Measurements from ENCODE around the gene KLHL17. TPM values are rescaled to one million over a fixed set of nuclear protein-coding genes. Genes with fewer than 3 reads are reported as not detected.
A peak's percentile ranks its signal among the peaks of the same experiment; 100 is the strongest.
"Not testable (repeated sequence)": the region's sequence is repeated elsewhere in the genome, so short reads cannot be mapped to it uniquely, and the experiment has no call there.

KLHL17 gene
- total RNA-seq, 1 donor from 2014 or later: 10.6 TPM

DNA sequence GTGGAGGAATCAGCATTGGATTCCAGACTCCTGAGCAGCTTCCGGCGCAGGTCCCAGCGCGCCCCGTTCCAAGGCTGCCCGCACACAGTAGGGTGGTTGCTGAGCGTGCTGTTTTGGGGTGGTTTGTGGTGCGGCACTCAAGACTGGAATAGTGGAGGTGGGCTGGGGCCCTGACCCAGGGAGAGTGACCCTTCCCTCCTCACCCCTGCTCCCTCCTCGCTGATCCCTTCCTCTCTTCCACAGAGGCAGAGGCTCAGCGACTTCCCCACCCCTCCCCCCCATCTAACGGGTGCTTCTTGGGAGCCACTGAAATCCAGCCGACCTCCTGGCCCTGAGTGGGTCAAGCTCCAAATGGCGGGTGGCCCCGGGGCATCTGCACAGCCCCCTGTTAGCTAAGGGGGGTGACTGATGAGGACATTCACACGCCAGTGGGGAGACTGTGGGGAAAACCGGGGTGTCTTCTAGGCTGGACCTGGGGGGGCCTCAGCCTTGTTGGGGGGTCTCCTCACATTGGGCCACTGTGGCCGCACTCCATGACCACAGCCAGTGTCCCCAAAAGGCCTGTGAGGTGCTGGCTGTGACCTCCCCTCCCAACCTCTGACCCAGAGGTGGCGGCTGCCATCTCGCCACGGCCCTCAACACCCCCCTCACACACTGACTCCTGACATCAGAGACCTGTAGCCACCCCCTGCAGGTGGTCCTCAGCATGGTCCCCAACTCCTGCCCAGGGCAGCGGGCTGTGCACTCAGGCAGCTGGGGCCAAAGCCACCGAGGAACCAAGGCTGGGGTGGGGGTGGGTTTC is 43.4 kb downstream of the KLHL17 start:
- ATAC-seq (no peak), DNase-seq (ENCODE audit: low spot score) (no peak)
- intact Hi-C loops (cut with DNase I): no loop called here

DNA sequence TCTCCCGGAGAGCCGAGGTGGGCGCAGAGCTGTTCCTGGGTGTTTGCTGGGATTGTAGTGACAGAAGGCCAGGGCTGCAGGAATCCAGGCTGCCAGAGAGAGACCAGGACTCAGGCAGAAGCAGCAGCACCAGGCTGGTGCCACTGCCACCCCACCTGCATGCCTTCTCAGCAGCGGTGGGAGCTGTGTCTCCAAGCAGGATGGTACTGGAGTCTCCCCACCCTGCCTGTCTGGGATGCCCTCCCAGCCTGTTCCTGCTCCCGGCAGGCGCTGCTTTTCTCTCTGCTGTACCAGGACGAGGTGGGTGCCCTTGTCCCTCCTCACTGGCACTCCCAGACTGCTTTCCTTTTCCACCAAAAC is 44.0 kb downstream of the KLHL17 start:
- DNase-seq (ENCODE audit: low spot score) (no peak), ATAC-seq (no peak)

DNA sequence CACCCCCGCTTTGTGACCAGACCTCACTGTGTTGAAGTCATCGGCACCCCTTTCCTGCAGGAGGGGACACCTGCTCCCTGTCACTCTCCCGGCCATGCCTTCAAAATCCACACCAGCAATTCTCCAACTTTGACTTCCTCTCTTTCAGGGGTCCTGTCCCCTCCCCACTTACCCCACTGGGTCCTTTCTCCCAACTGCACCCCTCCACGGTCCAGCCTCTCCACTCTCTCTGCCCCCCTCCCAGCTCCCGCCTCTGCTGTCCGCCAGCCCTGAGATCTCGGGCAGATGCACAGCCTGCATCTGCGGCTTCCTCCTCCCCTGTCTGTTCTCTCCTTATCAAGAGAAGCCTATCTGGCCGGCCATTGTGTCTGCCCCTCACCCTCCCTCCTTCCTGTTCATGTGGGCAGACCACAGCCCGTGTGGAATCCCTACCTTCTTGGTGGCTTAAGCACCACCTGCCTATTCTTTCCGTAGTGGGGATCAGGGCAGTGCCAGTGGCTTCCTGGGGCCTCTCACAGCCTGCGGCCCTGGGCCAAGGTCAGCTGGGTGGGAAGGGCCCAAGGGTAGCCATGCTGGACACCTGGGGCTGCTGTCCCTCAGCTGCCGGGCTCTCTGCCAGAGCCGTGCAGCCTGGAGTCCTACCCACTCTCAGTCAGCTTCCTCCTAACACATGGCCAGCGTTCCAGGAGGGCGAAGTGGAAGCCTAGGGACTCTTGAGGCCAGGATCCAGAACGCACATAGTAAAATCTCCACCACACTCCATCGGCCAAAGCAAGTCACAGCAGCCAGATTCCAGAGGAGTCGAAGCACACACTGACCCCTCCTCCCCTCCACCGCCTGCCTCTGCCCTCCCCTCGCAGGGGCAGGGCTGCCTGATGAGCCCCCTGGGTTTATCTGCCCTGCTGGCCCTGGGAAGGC is 44.7 kb downstream of the KLHL17 start:
- no peak for DNase-seq (ENCODE audit: low spot score)
- ATAC-seq: no peak
- intact Hi-C loops (cut with DNase I): no loop called here

More for the DNA sequence above, 44.0 kb downstream of the KLHL17 start:
- intact Hi-C loops (cut with DNase I): no loop called here

- DNase-seq (ENCODE audit: low spot score) (no peak), ATAC-seq (no peak)
- intact Hi-C loops (cut with DNase I): no loop called here
Observed at GRCh38 chr1:1005774-1006304, 45.5 kb downstream of the KLHL17 start.

DNA sequence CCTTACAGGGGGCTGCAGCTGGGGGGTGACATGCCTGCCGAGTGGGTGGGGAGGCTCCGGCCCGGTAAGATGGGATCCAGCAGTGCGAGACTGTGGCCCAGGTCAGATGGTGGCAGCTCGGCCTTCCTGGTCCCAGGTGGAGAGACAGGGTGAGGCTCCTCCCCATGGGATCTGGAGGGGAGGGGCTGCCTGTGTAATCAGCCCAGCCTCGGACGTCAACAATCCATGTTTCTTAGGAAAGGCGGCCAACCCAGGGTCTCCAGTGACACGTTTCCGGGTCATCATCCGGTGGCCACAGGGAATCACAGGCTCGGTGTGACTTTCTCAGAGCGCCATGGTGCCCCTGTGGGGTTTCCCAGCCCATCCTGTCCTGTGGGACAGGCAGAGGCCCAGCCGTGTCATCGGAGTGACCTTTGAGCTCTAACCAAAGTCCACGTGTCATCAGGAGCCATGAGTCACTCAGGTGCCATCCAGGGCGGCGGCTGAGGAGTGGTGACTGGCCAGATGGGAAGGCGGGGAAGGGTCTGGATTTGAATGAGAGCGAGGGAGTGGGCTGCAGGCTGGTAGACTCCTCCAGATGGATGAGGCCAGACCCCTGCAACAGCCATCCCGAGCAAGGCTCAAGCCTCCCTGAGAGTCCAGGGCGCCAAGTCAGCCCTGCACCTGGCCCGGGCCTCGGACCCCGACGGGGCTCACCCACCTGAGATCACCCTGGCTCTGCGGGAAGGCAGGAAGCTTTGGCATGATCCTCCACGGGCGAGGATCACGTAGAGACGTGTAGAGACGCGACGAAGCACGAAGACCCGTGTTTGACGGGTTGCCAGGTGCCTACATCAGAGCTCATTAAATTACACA is 46.1 kb downstream of the KLHL17 start:
- intact Hi-C loops (cut with DNase I): no loop called here
- no peak for DNase-seq (ENCODE audit: low spot score)
- no peak for ATAC-seq

DNA sequence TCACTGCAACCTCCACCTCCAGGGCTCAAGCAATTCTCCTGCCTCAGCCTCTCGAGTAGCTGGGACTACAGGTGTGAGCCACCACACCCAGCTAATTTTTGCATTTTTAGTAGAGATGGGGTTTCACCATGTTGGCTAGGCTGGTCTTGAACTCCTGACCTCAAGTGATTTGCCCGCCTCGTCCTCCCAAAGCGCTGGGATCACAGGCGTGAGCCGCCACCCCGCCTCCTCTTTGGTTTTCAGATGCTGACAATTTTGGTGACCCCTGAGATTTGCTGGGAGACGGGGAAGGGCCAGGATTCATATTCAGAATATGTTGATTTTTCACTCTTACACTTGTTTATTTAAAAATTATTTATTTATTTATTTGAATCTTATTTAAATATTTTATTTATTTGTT is 49.7 kb downstream of the KLHL17 start:
- ATAC-seq; DNase-seq (ENCODE audit: low spot score); intact Hi-C loops (cut with DNase I): not testable (repeated sequence)

DNA sequence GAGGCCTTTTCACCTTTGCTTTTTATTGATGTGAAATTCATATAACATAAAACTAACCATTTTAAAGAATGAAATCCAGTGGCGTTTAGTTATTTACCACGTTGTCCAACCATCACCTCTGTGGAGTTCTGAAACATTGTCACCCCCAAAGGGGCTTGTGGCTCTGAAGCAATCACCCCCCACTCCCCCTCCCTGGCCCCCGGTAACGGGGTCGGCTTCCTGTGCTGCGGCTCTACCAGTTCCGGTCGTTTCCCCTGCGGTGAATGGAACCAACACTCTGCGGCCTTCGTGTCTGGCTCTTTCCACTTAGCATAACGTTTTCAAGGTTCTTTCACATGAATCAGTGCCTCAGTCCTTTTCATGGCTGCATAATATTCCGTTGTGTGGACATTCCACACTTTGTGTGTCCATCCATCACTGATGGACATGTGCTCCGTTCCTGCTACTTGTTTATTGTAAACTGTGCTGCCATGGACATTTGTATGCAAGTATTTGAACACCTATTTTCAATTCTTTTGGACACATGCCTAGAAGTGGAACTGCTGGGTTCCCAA is 51.1 kb downstream of the KLHL17 start:
- intact Hi-C loops (cut with DNase I): no loop called here
- DNase-seq (ENCODE audit: low spot score) (no peak), ATAC-seq (no peak)

GRCh38 chr1:1012736-1013104 is 52.3 kb downstream of the KLHL17 start:
- ATAC-seq; intact Hi-C loops (cut with DNase I); DNase-seq (ENCODE audit: low spot score): not testable (repeated sequence)

- ATAC-seq (peak; percentile 94), DNase-seq (ENCODE audit: low spot score) (peak; percentile 94)
- intact Hi-C loops (cut with DNase I): no loop called here
Observed at GRCh38 chr1:1013105-1013921, 52.9 kb downstream of the KLHL17 start, which contains the start of gene ISG15. ISG15 (plus strand) TSS chr1:1013497; CDS start chr1:1013574, 77 bp downstream.

GRCh38 chr1:1013922-1014648 is 53.7 kb downstream of the KLHL17 start:
- intact Hi-C loops (cut with DNase I): no loop called here
- peak; percentile 58 for ATAC-seq
- no peak for DNase-seq (ENCODE audit: low spot score)

DNA sequence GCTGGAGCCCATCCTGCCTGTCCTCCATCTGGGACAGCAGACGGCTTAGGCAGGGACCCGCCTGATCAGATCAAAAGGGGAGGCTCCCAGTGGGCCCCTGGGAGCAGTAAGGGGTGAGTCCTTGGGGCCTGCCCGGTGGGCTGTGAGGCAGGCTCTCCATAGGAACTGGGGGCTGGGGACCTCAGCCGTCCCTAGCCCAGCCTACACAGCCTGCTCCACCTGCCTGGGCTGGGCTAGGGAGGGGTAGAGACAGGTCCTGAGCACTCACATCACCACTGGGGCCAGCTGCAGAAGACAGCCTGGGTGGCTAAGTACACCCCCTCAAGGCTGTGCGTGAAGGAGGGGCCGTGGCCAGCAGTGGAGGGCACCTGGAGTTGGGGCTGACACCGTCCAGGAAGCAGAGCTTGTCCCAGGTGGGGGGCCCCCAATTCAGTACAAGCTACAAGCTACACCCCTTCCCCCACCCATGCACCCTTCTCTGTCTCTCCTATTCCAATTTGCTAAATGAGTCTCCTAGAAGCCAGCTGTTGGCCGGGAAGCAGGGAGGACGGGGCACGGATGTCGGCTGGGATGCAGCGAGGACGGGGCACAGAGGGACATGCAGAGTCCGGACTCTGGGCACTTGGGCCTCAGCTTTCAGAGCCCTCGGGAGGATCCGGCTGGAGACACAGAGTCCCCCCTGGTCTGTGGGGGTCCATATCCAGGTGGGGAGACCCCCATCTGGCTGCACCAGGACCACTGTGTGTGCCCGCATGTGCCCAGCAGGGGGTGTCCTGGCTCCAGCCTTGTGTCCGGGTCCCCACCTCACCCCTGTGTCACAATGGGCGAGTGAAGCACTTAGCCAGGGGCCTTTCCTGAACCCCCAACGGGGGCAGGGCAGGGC is 54.7 kb downstream of the KLHL17 start:
- intact Hi-C loops (cut with DNase I): no loop called here
- ATAC-seq (no peak), DNase-seq (ENCODE audit: low spot score) (no peak)

Other genes starting within 250 kb of the KLHL17 start
- gene SAMD11, start 36.7 kb upstream of the KLHL17 start, total RNA-seq: 6.4 TPM
- gene NOC2L, start 1.3 kb upstream of the KLHL17 start, total RNA-seq: 43.7 TPM
- 0.40 TPM for gene PLEKHN1, start 5.9 kb downstream of the KLHL17 start, total RNA-seq
- not detected for gene PERM1, start 21.5 kb downstream of the KLHL17 start, total RNA-seq
- gene HES4, start 39.5 kb downstream of the KLHL17 start, total RNA-seq: 30.5 TPM
- 18.8 TPM for gene ISG15, start 52.9 kb downstream of the KLHL17 start, total RNA-seq
- gene AGRN, start 59.5 kb downstream of the KLHL17 start, total RNA-seq: 22.0 TPM
- gene RNF223, start 113.7 kb downstream of the KLHL17 start, total RNA-seq: not detected
- gene C1orf159, start 155.5 kb downstream of the KLHL17 start, total RNA-seq: 12.0 TPM
- gene TTLL10, start 213.3 kb downstream of the KLHL17 start, total RNA-seq: 0.71 TPM
- gene TNFRSF18, start 246.0 kb downstream of the KLHL17 start, total RNA-seq: 0.58 TPM

All from sciatic nerve (tissue), 2 donors.